GM12878 (cell line): ENCODE data around the gene MASTL. TPM values are rescaled to one million over a fixed set of nuclear protein-coding genes. Genes with fewer than 3 reads are reported as not detected.

ENCODE experiments used
- ATAC-seq: fragments of 200-7000 bp; cut with Tn5 transposase; 3 replicates; pipeline ENCODE4 v1.9.1; 2020; ENCODE audit warnings: mild to moderate bottlenecking, moderate library complexity
- BruUV-seq: library from RNA; stranded (reverse); fragments of 400-500 nt; replicated peaks from 2 replicates; lab custom pipeline; 2021; lab: Mats Ljungman, UMichigan
- CTCF ChIA-PET: fragments of 300-600 bp; sonication (Branson Sonifier 250); formaldehyde crosslinking; extraction: SDS; loops from one replicate; lab custom pipeline; 2021; ENCODE audit warnings: inconsistent platforms; lab: Yijun Ruan, JAX
- POLR2A ChIA-PET: fragments of 350-600 bp; formaldehyde crosslinking; extraction: SDS; loops from one replicate; lab custom pipeline; 2021; ENCODE audit warnings: inconsistent platforms; lab: Charles Lee
- RAD21 ChIA-PET: fragments of 300-600 bp; sonication (Branson Sonifier 250); formaldehyde crosslinking; loops from one replicate; lab custom pipeline; 2023; ENCODE audit warnings: antibody characterized with exemption; ENCODE audit not compliant: unreplicated experiment; lab: Charles Lee
- SMC1A ChIA-PET: fragments of 300-600 bp; sonication (Branson Sonifier 250); formaldehyde crosslinking; loops from one replicate; lab custom pipeline; 2023; ENCODE audit not compliant: unreplicated experiment, uncharacterized antibody; lab: Charles Lee
- DNase-seq: peaks from one replicate; pipeline ENCODE4 v3.0.0-alpha.2; 2011; ENCODE audit warnings: low read depth, low spot score
- FAIRE-seq: peaks from 3 replicates; lab custom pipeline; 2011; peaks lifted over from hg19 to GRCh38; lab: Jason Lieb, UNC
- H2AFZ ChIP-seq: 2 replicates; pipeline ENCODE4 v1.6.0; 2011; ENCODE audit warnings: low read depth, low read length, control low read depth; ENCODE audit not compliant: control insufficient read depth
- H3K27ac ChIP-seq: 2 replicates; pipeline ENCODE4 v1.5.1; 2011; ENCODE audit warnings: control low read depth; ENCODE audit not compliant: control insufficient read depth, insufficient read depth
- H3K27me3 ChIP-seq, 2 experiments: replicated peaks in 1 of 2; 2 replicates each; pipeline versions ENCODE4 v1.6.0 to v1.6.1; 2011; ENCODE audit warnings: low read length in 1 of 2; ENCODE audit not compliant: control insufficient read depth in 2 of 2, insufficient read depth in 2 of 2
- H3K36me3 ChIP-seq, 2 experiments: 2 replicates each; pipeline ENCODE4 v1.5.1; 2011; ENCODE audit warnings: low read length in 1 of 2; ENCODE audit not compliant: control insufficient read depth in 2 of 2, insufficient read depth in 2 of 2
- H3K4me1 ChIP-seq: 2 replicates; pipeline ENCODE4 v1.6.1; 2011; ENCODE audit warnings: mild to moderate bottlenecking, low read length, moderate library complexity, mixed read lengths; ENCODE audit not compliant: control insufficient read depth, insufficient read depth
- H3K4me2 ChIP-seq: 2 replicates; pipeline ENCODE4 v1.6.0; 2011; ENCODE audit warnings: control low read depth; ENCODE audit not compliant: control insufficient read depth, insufficient read depth
- H3K4me3 ChIP-seq: fragments of 200-600 bp; sonication (generic); 2 replicates; pipeline ENCODE4 v1.5.1; 2016
- H3K79me2 ChIP-seq: 2 replicates; pipeline ENCODE4 v1.6.0; 2011; ENCODE audit warnings: low read length; ENCODE audit not compliant: control insufficient read depth, insufficient read depth
- H3K9ac ChIP-seq: 2 replicates; pipeline ENCODE4 v1.8.0; 2011; ENCODE audit warnings: low read length, control low read depth, mixed read lengths; ENCODE audit not compliant: control insufficient read depth, insufficient read depth
- H3K9me3 ChIP-seq: replicated peaks from 3 replicates; pipeline ENCODE4 v1.5.1; 2011; ENCODE audit warnings: mild to moderate bottlenecking, low read length; ENCODE audit not compliant: control insufficient read depth, insufficient read depth
- H4K20me1 ChIP-seq: 2 replicates; pipeline ENCODE4 v1.6.0; 2011; ENCODE audit not compliant: control insufficient read depth, insufficient read depth
- HDGF ChIP-seq: fragments of 450-650 bp; IDR thresholded peaks from 2 replicates; pipeline ENCODE4 v1.6.1; 2016; ENCODE audit warnings: antibody characterized with exemption
- MTA2 ChIP-seq: fragments of 450-650 bp; IDR thresholded peaks from 2 replicates; pipeline ENCODE4 v1.6.1; 2016; ENCODE audit warnings: low read depth, mild to moderate bottlenecking, moderate library complexity
- MXI1 ChIP-seq: fragments of 150-350 bp; IDR thresholded peaks from 2 replicates; pipeline ENCODE4 v1.6.1; 2011; ENCODE audit warnings: low read depth, mild to moderate bottlenecking, inconsistent platforms, low read length, improper control_type of control experiment
- NRF1 ChIP-seq: conservative IDR thresholded peaks from 2 replicates; pipeline ENCODE4 v1.6.1; 2011; ENCODE audit warnings: mild to moderate bottlenecking, low read depth, low read length, improper control_type of control experiment
- PML ChIP-seq: IDR thresholded peaks from 2 replicates; pipeline ENCODE4 v1.6.1; 2012; ENCODE audit warnings: low read length, inconsistent platforms
- RFX5 ChIP-seq: IDR thresholded peaks from 2 replicates; pipeline ENCODE4 v1.6.1; 2011; ENCODE audit warnings: low read depth, low read length, improper control_type of control experiment
- SMC3 ChIP-seq: IDR thresholded peaks from 2 replicates; pipeline ENCODE4 v1.6.1; 2011; ENCODE audit warnings: low read length, improper control_type of control experiment, borderline replicate concordance
- TCF12 ChIP-seq: IDR thresholded peaks from 2 replicates; pipeline ENCODE4 v1.6.1; 2011; ENCODE audit warnings: low read depth, mild to moderate bottlenecking, low read length
- ZBTB40 ChIP-seq: fragments of 450-650 bp; IDR thresholded peaks from 2 replicates; pipeline ENCODE4 v1.6.1; 2016; ENCODE audit warnings: mild to moderate bottlenecking, moderate library complexity, borderline replicate concordance
- ZSCAN29 ChIP-seq: fragments of 450-650 bp; IDR thresholded peaks from 2 replicates; pipeline ENCODE4 v1.6.1; 2017; ENCODE audit warnings: mild to moderate bottlenecking, moderate library complexity
- WGBS: methylation state at CpG from one replicate; pipeline ENCODE4 v1.1.6; 2016; ENCODE audit warnings: low lambda C conversion rate; ENCODE audit not compliant: insufficient replicate concordance, insufficient coverage; ENCODE audit errors: missing lambda C conversion rate; 5-methylcytosine and 5-hydroxymethylcytosine counted together
- in situ Hi-C: fragments of 300-500 bp; cut with MboI; formaldehyde crosslinking; loops from 9 replicates; pipeline ENCODE4 v1.14.3; 2018; ENCODE audit warnings: mixed read lengths
- intact Hi-C: fragments of 100-400 bp; cut with micrococcal nuclease; formaldehyde crosslinking; loops from one replicate; pipeline ENCODE4 v1.14.2; 2022; ENCODE audit not compliant: unreplicated experiment
- polyA plus RNA-seq, 11 experiments: library from polyadenylated mRNA; depleted of rRNA in 4 of 11; unstranded in 6 of 11; stranded (reverse) in 5 of 11; fragments of >200 nt; fragmentation: Nextera tagmentation in 4 of 11; fragmentation: Illumina TruSeq in 1 of 11; extraction: Ambion mirVana in 4 of 11; extraction: Trizol in 1 of 11; gene quantifications; 1 replicate in 1 of 11; 2 replicates in 10 of 11; pipeline versions ENCODE4 v1.2.1 to v1.2.3, GENCODE V29; 2011 to 2016; ENCODE audit warnings: inconsistent platforms in 2 of 11, missing spikeins in 2 of 11, low read depth in 1 of 11
- total RNA-seq, 4 experiments: library from RNA; depleted of rRNA in 3 of 4; stranded (reverse); fragments of >200 nt in 3 of 4; fragmentation: Illumina TruSeq in 1 of 4; extraction: Trizol in 1 of 4; gene quantifications; 2 replicates each; pipeline versions ENCODE4 v1.2.1 to v1.2.3, GENCODE V29; 2013 to 2021

The MASTL gene
- total and polyA plus RNA-seq, 10 of the 15 experiments (the other 5 are each of a cell fraction or from before 2014, with no cell fraction given) = 7.1 to 36.9 (median 21.3) TPM

- no TSS peak for BruUV-seq
- no peaks in the 10 kb centered on the region for H3K9me3 ChIP-seq
- ChIA-PET SMC1A (interaction anchor here (0.6 to 1.9 kb wide), 4 partner anchors 12 to 209 kb away, joined by 3 to 5 read pairs (median 3); no protein-coding TSS in a partner anchor), CTCF (interaction anchor here (0.5 to 5.3 kb wide), 9 partner anchors 9 to 334 kb away, joined by 3 to 82 read pairs (median 4); no protein-coding TSS in a partner anchor), POLR2A (no interaction called here), RAD21 (no interaction called here)
- no peaks in the 10 kb centered on the region for H3K27me3 ChIP-seq
- FAIRE-seq = no peak
- H2AFZ ChIP-seq = no peak overlapping the region
- no peak for TF ChIP-seq SMC3
- no peak for TF ChIP-seq HDGF
- TF ChIP-seq MXI1 = no peak
- TF ChIP-seq MTA2 = no peak
- TF ChIP-seq ZBTB40 = no peak
- no peak for TF ChIP-seq RFX5
- TF ChIP-seq TCF12 = no peak
- no peak for TF ChIP-seq ZSCAN29
- TF ChIP-seq PML = no peak
- TF ChIP-seq NRF1 = no peak
- no peak for DNase-seq
- intact Hi-C loops (no loop called here), in situ Hi-C loops (no loop called here)
- H3K4me1 ChIP-seq = no peaks in the 10 kb centered on the region
- H3K9ac ChIP-seq = no peak overlapping the region
- H3K79me2 ChIP-seq = no peaks in the 10 kb centered on the region
- H4K20me1 ChIP-seq = no peaks in the 10 kb centered on the region
- no peak overlapping the region for H3K4me3 ChIP-seq
- no peak overlapping the region for H3K27ac ChIP-seq
- H3K4me2 ChIP-seq = no peak overlapping the region
- 100% methylated on average over 2 of the region's 8 CpGs for WGBS
- ATAC-seq = no peak
- H3K36me3 ChIP-seq = peaks cover 0 to 2% of the 10 kb centered on the region in 2 experiments; a peak in 1 of 4 replicates
Observed at GRCh38 chr10:27225011-27225590, 69.9 kb downstream of the MASTL start.
